Measurements from ENCODE around the gene GJD4.

The GJD4 gene

DNA sequence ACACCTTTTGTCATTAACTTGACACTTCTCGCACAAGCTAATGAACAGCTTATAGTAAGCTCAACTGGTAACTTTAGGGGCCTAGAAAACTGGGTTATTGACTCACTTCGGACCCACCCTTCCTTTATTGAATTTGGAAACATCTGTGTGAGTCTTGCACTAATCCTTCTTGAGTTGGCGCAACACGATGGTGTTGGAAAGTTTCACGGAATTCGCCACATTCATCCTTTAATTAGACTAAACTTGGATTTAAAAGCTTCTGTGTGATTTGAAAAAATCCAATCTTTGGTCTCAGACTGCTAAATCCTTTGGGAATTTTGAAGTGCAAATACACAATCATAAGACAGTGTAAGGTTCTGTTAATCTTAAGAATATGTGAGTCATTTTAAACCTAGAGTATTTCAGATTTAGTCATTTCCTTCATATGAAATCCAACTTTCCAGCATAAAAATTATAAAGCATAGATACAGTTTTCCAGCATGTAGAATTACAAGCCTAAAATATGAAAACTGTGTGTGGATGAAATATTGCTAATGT, 21.9 kb downstream of the GJD4 start:
- no peak for DNase-seq (ENCODE audit: low spot score)

DNA sequence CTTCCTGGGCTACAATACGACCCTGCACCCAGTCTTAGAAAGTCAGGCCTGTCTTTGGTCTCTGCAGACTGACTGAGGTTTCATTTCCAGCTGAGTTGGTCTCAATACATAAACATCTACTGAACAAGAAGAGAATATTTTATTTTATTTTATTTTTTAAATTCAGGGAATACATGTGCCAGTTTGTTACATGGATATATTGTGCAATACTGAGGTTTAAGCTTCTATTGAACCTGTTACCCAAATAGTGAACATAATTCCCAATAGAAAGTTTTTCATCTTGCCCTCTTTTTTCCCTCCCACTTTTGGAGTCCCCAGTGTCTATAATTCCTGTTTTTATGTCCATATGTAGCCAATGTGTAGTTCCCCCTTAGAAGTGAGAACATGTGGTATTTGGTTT, 26.3 kb downstream of the GJD4 start:
- DNase-seq (ENCODE audit: low spot score): no peak

DNA sequence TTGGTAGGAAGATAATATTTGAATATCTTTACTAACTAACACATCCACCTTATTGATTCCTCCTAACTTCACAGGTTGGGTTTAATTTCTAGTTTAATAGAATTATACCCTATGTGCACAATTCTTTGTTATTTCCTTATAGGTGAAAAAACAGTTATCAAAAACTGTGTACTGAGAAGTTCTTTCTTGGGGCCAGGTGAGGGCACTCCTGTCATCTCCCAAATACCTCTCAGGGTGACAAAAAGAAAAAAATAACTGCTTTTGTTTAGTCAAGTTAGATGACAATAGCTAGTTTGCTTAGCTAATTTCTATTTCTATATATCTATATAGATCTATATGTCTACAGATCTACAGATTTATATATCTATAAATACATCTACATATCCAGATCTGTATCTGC, 26.9 kb downstream of the GJD4 start:
- no peak for DNase-seq (ENCODE audit: low spot score)

DNA sequence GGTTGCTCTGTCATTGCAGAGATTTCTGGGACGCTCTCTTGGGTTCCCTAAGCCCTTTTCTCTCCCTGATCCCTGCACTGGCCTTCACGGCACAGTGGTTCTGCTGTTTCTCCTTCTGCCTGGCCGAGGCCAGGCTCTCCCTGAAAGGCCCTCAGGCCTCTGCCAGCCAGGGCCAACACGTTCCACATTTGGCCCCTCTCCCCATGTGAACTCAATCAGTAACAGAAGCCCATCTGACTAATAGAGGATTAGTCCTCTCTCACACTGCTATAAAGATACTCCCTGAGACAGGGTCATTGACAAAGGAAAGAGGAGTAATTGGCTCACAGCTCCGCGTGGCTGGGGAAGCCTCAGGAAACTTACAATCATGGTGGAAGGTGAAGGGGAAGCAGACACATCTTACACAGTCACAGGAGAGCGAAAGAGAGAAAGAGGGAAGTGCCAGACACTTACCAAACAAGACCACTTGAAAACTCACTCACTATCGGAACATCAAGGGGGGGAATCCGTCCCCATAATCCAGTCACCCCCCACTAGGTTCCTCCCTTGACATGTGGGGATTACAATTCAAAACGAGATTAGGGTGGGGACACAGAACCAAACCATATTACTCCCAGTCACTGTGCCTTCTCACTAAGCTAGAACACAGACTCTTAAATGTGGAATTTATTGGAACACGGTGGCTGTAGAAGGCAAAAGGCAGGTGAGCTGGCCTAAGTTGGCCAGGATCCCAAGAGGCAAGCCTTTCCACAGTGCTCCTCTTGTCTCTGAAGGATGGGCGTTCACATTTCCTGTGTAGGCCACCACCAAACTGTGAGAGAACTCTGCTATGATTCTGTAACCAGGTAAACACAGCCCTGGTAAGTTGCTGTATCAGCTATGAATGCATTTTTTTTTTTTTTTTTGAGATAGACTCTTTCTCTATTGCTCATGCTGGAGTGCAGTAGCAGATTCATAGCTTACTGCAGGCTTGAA, 28.2 kb downstream of the GJD4 start:
- DNase-seq (ENCODE audit: low spot score): no peak

DNA sequence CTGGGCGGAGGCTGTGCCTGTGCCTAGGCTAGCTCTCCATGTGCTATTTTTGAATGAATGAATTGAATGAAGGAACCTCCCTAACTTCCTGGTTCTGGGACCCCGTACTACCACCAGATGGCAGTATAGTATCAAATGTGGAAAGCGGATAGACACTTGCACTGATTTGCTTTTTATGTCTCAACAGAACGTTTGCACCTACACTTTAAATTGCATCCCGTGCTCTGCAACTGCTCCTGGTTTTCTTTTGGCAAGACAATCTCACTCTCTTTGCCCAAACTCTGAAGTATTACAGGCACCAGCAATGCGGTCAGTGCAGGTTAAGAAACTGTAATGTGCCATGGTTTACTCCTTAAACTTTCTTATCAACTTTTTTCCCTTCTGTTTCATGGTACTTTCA, 30.4 kb downstream of the GJD4 start:
- DNase-seq (ENCODE audit: low spot score): peak; percentile 74

DNA sequence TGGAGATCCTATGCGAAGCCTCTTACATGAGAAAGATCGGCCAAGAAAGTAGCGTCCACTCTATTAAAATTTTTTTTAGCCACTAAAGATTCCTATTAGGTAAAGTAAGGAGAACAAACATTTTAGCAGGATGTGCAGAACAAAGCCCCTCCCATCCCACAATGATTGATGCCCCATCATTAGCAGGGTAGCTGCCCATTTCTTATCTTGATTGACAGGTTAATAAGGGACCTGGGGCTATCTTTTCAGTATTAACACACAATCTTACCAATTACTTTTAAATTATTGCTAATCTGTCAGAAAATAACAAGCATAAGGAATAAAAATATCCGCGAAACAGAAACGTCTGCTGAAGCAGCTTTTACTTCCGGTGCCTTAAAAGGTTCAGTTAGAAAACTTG, 31.8 kb downstream of the GJD4 start:
- no peak for DNase-seq (ENCODE audit: low spot score)

DNA sequence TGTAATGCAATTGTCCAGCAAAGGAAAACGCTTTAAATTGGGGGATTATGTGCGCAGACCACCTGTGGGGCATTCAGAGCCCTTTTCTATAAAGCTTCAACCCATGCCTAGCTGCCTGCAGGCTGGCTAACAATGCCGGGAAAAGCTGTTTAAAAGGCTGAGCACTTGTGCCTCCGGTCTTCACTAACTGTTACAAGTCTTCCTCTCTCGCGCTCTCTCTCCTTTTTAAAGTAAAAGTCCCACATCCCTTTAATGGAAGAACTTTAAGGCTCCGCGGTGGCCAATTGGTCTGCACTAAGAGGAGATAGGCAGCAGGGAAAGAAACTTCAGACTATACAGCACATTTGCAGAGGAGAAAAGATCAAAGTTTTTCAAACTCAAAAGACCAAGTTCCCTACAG, 32.3 kb downstream of the GJD4 start:
- no peak for DNase-seq (ENCODE audit: low spot score)

DNA sequence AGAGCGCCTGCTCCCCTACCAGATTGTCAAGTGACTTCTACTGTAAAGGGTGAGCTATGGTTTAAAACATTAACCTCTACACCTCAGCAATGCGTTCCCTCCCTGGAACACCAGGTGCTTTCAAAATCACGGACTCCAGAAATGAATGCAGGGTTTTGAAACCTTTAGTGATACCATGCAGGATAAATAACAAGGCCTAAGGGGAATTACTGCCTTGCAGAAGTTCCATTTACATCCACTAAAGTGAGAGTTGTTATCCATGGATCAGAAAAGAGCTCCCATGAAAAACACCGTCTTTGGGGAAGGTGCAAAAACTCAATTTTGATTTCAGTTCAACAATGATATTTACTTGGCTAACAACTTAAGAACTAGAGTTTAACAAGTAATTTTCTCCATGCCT, 33.0 kb downstream of the GJD4 start:
- DNase-seq (ENCODE audit: low spot score): no peak

DNA sequence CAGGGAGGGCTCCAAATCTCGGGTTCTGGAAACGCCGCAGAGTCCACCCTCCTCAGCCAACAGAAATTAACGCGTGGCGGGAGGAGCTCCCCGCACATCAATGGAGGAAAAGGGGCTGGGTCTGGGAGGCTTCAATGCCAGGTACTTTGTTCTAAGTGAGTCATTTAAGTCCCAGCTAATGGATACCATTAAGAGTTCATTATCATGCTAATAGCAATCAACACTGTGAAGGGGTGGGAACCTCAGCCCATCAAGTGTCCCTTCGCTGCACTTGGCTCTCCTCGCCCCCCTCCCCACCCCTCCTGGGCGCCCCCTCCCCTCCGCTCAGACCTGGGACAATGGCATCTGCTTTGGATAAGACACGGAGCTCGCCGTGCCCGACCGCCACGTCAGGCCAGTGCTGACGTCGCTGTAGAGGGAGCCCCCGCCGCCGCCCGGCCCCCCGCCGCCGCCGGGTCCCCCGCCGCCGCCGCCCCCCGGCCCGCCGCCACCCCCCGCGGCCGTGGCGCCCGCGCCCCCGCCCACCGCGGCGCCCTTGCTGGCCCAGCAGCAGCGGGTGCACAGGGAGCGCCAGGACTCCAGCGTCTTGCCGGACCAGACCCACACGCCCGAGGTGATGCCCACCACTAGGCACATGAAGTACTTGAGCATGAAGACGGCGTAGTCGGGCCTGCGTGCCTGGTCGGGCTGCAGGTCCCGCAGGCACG, 34.0 kb downstream of the GJD4 start:
- DNase-seq (ENCODE audit: low spot score): no peak

DNA sequence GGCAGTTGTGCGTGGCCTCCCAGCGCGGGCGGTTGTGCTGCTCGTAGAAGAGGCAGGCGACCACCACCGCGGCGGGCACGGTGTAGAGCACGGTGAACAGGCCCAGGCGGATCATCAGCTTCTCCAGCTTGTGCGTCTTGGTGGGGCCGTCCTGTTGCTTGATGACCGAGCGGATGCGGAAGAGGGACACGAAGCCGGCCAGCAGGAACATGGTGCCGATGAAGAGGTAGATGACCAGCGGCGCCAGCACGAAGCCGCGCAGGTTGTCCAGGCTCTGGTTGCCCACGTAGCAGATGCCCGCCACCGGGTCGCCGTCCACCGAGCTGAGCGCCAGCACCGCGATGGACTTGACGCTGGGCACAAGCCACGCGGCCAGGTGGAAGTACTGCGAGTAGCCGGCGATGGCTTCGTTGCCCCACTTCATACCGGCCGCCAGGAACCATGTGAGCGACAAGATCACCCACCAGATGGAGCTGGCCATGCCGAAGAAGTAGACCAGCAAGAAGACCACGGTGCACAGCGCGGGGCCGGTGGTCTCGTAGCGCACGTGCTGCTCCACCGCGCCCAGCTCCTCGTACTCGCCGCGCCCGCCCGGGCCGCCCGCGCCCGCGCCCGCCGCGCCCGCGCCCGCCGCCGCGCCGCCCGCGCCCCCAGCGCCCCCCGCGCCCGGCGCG, 34.7 kb downstream of the GJD4 start:
- no peak for DNase-seq (ENCODE audit: low spot score)

DNA sequence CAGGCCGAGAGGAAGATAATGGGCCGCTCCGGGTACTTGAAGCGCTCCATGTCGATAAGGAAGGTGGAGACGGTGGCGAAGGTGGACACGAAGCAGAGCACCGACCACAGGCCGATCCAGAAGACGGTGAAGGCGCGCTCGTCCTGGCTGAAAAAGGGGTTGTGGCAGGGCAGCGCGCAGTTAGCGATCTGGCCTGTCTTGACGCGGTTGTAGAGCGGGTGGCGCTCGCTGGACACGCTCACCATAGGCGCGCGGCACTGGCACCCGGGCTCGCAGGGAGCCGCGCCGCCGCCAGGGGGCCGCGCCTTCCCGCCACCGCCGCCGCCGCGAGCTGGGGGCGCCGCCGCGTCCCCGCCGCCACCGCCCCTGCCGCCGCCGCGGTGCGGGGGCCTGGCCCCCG, 35.3 kb downstream of the GJD4 start:
- peak; percentile 19 for DNase-seq (ENCODE audit: low spot score)

DNA sequence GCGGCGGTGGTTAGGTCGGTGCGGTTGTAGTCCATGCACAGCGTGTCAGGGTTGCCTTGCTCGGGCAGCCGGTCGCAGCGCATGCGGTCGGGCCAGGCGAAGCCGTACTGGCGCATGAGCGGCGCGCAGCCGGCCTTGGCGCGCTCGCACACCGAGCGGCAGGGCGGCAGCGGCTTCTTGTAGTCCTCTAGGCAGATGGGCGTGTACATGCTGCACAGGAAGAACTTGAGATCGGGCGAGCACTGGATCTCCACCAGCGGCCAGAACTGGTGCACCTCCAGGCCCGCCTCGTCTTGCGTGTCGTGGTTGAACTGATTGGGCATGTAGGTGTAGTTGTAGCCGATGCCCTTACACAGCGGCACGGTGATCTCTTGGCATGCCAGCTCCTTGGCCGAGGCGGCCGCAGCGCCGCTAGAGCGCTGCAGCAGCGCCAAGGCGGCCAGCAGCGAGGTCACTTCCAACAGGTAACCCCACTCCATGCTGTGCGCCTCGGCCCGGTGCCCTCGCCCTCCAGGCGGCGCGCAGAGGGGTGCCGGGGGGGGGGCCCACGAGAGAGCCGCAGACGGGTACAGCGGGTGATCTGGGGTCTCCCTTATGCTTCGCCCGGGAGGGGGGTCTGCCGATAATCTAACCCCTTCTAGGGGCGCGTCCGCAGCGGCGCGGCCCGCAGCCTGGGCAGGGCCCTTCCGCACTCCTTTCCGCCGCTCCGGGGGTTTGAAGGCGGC, 36.0 kb downstream of the GJD4 start:
- peak; percentile 56 for DNase-seq (ENCODE audit: low spot score)

DNA sequence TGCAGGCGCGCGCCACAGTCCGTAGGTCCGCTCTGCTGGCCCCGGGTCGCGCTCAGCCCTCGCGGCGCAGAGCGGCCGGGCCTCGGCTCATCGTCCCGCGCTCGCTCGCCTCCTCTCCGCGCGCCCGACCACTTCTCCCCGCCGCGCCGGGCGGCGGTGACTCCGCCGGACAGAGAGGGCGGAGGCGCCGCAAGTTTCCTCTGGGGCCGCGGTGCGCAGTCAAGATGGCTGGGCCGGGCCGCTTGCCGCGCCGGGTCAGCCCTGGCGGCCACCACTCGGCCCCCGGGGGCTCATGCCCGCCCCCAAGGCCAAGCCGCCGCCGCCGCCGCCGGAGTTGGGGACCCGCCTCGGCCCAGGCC, 36.5 kb downstream of the GJD4 start:
- no peak for DNase-seq (ENCODE audit: low spot score)

DNA sequence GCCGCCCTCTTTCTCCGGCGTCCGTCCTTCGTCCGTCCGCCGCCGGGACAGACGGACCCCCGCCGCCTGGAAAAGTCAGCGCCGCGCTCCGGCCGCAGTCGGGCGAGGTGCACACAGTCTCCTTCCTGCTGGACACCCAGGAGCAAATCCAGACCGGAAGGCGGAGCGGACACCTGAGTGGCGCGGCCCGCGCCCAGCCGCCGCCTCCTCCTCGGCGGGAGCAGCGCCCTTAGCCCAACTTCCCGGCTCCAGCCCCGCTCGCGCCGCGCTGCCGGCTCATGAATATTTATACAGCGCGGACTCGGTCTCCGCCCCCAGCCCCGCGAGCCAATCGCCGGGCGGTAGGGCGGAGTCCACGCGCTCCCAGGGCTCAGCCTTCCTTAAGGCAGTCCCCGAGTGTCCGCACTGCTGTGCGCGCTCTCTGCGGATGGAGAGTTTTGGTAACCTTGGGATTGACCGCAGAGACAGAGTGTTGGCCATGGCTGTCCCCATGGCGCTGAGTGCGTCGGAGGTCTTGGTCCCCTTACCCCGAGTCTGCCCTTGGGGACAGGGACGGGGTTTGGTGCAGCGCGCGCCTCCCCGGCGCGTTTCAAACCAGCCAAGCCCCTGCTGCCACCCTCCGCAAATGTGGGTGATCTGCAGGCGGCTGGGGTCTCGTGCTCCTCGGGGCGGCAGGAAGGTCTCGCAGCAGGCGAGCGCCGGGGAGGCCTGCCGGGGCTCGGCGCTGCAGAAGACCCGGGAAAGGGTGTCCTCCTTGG, 37.1 kb downstream of the GJD4 start, which contains the start of gene FZD8:
Gene FZD8, minus strand, starts transcription at position 262 of the 758 bp plus-strand sequence. CDS start 867 bp downstream, outside the sequence.
- peak; percentile 68 for DNase-seq (ENCODE audit: low spot score)

DNA sequence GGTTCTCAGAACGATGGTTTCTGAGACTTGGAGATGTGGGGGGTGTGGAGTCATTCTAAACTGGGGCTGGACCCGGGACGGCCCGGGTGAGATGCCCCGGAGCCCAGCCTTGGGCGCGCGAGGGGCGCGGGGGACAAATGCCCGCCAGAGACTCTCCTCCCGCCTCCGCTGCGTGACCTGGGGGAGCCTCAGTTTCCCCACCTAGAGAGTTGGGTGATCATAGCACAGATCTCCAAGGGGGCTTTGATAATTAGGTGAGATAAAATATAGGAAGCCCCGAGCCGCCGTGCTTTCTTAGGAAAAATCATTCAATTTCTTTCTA, 37.6 kb downstream of the GJD4 start:
- no peak for DNase-seq (ENCODE audit: low spot score)

DNA sequence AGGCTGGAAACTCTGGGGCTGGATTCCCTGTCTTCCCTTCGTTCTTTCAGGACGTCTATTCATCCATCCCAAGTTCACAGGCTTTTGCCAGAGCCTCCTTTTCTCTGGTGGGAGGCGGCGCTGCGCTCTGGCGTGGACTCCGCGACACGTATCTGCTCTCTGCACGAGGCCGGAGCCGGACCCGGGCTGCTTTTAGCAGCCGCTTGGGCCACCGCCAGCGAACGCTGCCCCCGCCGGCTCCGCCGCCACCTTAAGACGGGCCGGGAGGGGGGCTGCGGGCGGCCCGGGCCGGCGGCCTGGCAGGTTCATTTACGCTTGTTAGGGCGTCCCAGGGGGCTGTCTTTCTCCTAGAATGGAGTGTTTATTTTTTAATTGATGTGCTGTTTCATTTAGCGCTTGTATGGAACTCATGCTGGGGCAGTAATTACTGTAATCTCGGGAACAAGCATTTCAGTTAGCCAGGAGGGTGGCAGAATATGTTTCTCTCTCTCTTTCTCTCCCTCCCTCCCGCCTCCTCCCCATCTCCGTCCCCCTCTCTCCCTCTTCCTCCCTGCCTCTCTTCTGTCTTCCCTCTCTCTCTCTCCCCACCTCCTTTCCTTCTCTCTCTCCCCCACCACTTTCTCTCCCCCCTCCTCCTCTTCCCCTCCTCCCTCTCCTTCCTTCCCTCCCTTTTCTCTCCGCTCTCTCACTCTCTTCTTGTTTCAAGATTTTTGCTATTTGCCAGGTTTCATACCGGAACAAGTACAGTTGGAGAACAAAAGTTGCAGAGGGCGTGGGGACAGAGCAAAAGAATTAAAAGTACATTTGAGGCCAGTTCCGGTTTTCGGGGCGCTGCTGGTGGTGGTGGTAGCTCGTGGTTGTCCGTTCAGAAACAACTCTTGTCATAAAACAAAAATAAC, 38.3 kb downstream of the GJD4 start:
- no peak for DNase-seq (ENCODE audit: low spot score)

DNA sequence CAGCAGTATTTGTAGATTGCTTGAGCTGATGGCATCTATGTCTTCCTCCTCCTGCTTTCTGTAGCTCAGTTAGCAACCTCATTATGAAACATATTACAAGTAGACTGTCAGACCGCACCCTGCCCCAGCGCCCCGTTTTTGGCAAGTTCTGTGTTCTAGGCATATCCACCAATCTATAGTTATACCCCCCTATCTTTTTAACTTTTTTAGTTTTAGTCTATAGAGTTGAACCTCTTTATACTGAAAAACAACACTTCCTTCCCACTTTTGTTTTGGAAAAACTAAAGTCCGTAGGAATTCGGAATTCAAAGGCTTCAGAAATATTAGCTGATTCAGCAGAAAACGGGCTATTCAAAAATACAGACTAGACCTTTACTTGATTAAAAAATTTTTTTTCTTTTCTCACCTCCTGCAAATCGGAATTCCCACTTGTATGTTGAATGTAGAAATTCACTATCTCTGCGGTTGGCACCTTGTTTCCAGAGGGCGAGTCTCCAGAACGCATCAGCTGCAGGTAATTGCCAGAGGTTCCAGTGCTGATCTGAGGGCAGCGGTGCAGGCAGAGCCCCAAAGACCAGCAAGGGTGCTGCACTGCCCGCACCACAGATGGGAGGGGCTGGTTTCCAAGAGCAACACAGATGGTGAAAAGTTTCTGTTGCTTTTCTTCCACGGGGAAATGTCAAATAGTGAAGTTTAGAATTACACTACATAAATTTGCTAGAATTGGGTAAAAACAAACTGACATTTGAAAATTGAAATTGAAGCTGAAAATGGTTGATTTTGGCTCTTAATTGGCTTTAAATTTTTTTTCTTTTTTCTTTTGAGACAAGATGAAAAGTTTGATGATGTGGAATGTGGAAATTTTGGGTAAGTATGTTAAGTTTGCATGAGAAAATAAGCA, 39.2 kb downstream of the GJD4 start:
- DNase-seq (ENCODE audit: low spot score): no peak

DNA sequence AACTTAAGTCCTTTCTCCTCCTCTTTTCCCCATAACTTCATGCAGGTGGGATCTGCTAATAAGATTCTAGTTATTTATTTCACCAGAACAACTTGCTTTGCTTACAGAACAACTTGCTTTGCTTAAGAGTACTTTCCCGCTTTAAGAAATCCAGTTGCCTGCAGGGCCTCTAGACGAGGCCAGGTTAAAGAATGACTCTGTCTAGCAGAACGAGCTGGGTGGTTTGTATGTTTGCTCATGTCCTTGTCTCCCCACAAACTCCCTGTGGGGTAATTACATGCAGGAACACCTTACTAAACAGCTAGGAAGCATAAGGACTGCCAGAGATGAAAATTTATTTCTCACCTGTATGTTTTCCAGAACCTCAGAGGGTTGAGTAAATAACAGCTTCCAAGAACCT, 45.8 kb downstream of the GJD4 start:
- DNase-seq (ENCODE audit: low spot score): no peak

DNA sequence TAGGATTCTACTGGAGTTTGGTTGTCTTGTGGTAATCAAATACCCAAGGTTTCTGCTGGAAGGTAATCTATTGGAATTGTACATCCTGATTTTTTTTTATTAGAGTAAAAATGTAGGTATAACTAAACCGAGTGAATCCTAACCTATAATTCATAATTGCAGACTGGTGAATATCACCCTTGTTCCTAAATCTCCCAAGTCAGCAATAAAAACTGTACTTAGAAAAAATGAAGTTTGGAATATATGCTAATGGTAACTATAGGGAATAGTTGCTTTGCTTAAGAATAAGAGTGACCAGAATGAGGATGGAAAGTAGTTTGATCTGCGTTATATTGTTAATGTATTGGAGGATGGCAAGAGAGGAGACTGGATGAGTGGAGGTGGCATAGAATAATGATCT, 47.7 kb downstream of the GJD4 start:
- DNase-seq (ENCODE audit: low spot score): no peak
